NCI-H526 treated with DMSO at 0.1 percent for 48 hours (cell line): ENCODE data around the gene NDFIP1.
"Not testable (repeated sequence)": the region's sequence is repeated elsewhere in the genome, so short reads cannot be mapped to it uniquely, and the experiment has no call there.

Source experiments
- DNase-seq: peaks from one replicate; lab custom pipeline; 2025; lab: John Stamatoyannopoulos, UW

The NDFIP1 gene

DNA sequence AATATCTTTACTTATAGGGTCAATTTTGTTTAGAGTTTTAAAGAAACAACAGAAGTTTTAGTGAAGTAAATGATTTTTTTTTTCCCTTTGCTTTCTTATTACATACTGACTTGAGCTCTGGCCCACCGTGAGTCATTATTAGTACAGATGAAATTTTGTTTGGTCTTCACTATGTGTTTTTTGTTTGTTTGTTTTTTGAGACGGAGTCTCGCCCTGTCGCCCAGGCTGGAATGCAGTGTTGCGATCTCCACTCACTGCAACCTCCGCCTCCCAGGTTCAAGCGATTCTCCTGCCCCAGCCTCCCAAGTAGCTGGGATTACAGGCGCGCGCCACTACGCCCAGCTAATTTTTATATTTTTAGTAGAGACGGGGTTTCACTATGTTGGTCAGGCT is 45.9 kb downstream of the NDFIP1 start:
- not testable (repeated sequence) for DNase-seq

DNA sequence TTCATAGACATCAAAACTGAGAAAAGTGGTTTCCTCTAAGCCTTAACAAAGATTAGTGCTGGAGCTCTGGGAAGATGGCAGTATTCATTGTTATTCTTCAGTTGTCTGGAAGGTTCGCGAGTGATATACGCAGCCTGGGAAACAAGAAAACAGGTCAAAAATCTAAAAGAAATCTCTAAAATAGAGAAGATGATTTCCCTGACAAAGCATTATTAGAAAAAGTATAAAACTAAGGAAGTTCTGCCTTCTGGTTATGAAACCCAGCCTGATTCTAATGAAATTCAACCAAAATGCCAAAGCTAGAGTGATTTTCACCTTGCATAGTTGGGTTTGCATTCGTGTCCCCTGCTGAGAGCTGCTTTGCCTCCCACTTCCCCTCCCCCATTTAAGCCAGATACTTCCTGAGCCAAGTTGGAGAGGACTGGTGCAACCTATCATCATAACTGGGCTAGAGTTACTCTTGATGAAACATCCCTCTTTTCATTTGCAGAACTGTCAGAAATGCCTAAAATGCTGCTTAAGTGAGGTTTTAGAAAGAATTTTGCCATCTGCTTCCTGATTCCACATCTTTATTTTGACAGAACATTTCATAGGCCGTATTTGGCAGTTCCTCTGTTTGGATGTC is 48.4 kb downstream of the NDFIP1 start:
- DNase-seq, result no peak

DNA sequence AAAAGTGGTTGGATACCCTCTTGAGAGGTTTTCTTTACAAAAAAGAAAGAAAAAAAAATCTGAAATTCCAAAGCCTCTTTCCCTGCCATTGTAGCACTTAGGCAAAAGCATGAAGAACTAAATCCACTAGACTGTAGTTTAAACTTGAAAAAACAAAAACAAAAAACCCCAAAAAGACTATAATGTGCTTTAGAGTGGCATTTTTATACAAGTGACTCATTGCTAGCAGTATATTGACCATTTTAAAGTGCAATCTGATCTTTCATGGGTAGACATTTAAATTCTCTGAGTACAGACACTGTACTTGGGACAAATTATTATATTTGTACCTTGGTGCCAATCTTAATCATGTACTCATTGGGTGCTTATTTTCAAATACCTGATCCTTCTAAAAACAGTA is 50.8 kb downstream of the NDFIP1 start:
- no peak for DNase-seq

DNA sequence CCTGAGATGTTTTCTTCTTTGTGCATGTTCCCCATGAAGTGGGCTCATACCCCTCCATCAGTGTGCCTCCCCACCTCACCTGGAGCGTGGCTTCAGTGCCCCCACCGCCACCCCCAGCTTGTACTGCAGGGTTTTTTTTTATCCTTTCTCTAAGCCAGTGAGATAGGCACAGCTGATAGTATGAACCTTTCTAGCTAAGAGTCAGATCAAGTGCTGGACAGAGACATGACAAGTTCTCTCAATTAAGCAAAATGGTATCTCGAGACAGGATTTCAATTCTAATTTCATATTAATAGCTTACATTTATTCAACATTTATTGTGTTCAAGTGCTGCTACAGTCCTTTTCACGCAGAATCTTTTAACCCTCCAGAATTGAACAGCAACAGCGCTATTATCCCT is 55.7 kb downstream of the NDFIP1 start:
- DNase-seq, result no peak

DNA sequence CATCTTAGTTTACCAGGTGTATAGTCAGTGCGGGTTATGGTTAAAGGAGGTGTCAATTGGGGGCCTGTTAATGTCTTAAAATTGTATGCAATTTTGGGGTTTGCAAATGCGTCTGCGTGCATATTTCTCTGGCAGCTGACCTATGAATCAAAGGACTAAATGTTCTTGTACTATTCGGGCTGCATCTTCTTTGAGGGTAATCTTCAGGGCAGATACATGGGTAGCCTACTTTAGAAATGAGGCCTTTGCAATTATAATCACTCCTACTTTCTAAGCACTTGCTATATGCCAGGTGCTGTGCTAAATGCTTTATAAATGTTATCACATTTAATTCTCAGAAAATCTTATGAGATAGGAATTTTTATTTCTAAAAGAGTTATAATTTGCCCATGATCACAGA is 58.2 kb downstream of the NDFIP1 start:
- no peak for DNase-seq

DNA sequence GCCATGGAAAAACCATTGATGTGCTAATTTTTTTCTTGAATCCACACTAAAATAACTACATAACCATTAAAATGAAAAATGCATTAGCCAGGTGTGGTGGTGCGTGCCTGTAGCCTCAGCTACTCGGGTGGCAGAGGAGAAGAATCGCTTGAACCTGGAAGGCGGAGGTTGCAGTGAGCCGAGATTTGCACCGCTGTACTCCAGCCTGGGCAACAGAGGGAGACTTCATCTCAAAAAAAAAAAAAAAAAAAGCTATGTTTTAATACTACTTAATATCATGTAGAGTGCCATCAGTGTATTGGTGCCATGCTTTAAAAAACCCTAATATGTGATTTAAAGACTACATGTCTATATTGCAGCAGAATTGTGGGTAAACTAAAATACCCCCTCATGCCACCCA is 58.9 kb downstream of the NDFIP1 start:
- no peak for DNase-seq

DNA sequence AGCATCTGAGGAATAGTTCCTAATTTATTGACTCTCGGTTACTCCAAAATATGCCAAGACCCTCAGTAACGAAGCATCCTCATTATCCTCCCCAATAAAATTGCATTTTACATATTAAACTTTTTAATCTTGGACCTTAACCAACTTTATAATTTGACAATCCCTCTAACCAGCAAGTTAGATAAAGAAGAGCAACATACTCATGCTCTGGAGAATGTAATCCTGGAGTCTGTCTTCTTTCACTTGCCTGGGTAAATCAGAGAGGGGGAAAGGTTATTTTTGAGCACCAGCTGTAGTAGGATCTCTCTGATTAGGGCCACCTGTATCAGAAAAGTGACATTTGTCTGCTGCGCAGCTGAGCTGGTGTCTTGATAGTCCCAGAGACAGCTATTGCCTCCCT is 59.8 kb downstream of the NDFIP1 start:
- no peak for DNase-seq

DNA sequence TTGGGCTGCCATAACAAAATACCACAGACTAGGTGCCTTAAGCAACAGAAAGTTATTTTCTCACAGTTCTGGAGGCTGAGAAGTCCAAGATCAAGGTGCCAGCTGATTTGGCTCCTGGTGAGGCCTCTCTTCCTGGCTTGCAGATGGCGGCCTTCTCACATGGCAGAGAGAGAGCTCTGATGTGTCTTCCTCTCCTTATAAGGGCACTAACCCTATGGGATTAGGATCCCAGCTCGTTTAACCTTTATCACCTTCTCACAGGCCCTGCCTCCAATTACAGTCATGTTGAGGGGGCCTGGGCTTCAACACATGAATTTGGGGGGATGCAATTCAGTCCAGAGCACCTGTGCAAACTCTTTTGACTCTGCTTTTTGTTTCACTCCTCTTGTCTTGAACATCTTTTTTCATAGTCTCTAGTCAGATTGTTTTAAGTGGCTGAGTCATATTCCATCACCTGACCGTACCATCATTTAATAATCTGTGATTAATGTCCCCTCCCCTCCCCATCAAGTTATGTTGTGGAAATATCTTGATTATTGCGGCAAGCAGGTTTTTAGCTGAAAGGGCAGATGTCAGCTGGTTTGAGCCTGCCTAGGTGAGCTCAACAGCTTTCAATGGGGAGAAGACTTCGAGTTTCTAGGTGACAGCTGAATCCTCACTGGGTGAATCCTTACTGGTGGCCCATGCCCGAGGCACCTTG is 61.8 kb downstream of the NDFIP1 start:
- no peak for DNase-seq

DNA sequence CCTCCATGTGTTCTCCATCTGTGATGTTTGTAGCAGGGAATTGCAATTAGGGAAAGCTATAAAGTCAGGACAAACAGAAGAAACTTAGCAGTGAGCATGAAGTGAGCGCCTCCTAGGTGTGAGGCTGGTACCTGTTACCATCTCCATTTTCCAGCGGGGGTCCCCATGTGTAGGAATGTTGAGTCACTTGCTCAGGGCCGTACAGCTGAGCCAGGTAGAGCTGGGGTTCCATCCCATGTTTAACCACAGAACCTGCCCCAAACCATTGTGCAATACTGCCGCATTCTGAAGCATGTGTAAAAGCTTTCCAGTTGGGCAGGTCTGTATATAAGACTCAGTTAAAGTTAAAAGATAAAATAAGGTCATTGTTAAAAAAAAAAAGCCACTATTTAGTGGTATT is 62.7 kb downstream of the NDFIP1 start:
- no peak for DNase-seq

DNA sequence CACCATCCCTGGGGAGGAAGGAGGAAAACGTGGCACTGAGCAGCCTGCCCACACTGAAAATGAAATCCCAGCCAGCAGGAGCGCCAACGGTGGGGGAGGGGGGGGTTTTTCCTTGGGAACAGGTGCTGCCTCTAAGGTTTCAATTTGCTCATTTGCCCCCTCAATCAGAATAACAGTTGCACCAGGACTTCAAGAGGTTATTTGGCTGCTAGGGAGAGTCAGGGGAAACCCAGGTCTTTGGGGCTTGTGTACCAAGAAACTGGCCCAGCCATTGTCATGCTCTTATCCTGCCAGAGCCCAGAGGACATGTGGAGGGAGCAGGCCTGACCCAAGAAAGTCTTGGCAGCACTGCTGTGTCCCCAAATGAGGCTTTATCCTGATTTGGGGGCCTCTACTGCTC is 66.5 kb downstream of the NDFIP1 start:
- no peak for DNase-seq

DNA sequence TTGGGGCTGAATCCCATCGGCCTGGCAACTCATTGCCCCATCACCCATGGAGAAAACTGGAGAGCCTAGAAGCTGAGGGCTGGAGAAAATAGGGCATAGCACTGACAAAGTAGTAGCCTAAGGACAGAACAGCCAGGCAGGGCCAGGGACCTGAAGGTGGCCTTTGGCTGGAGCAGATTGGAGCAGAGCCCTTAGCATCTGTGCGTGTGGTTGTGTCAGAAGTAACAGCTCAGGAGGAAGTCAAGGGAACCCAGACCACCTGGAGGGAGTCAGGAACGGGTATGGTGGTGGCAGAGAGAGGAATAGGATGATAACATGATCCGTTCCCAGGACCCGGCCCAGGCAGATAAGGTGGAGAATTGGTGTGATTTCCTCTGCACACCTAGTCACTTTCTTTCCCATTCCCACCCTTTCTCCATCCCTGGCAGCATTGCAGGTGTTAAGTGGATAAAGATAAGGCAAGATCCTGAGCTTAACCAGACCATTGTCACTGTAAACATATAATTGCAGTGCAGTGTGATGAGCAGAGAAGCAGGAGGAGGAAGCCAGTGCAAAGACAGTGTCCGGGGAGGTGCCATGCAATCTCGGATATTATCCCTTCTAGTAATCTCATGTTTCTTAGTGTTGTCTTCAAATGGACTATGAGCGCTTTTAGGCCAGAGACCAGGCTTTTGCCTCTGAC is 67.0 kb downstream of the NDFIP1 start:
- no peak for DNase-seq

DNA sequence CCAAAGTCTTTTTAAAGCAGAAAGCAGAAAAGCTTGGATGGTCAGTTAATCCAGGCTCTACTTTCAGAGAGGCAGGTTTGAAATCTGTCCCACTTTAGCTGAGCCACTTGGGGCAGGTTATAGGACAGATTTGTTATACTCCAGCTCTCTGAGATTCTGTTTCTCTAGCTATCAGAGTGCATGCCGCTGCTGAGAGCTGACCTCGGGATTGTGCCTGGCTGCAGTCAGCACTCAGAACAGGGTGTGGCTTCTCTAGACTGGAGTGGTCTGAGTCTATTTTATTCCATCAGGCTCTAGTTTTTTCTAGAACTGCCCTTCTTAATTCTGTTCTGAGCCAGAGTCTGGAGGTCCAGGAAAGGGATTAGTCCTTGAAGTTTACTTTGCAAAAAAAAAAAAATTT is 67.7 kb downstream of the NDFIP1 start:
- no peak for DNase-seq

DNA sequence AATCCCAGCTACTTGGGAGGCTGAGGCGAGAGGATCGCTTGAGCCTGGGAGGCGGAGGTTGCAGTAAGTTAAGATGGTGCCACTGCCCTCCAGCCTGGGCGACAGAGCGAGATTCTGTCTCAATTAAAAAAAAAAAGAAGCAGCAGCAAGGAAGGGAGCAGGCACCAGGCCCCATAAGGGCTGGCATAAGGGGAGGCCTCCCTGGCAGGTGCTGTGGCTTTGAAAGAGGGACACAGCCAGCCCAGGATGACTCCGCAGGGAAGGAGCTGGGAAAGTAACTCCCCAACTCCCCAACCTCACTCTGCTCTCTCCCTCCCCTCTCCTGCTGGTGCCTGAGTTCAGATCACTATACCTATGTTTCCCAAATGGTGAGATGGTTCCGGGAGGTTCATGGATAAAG is 70.1 kb downstream of the NDFIP1 start:
- no peak for DNase-seq

DNA sequence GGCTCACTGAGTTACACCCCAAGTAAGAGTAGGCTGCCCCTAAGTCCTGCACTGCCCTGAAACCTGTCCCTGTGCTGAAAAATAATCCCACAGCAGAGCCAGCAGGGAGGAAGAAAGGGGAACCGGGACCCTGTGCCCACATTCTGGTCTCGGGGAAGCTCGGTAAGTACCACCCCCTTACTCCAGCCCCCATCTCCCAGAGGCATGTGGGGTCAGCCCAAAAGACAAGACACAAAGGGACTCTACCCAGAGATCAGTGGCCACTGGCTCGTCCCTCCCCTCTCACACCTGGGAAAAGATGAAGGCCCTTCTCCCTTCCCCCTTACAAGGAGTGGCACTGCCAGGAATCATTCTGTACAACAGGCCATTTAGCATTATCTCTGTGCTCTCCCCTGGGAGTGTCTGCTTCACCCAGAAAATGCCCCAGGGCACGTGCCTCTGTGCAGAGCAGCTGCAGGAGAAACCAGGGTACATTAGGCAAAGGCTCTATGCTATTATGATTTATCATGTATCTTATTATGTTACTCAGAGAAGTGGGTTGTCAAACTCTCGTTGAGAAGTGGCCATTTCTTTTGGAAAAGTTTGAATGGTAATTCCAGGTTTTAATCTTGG is 71.3 kb downstream of the NDFIP1 start:
- DNase-seq, result peak; percentile 60

DNA sequence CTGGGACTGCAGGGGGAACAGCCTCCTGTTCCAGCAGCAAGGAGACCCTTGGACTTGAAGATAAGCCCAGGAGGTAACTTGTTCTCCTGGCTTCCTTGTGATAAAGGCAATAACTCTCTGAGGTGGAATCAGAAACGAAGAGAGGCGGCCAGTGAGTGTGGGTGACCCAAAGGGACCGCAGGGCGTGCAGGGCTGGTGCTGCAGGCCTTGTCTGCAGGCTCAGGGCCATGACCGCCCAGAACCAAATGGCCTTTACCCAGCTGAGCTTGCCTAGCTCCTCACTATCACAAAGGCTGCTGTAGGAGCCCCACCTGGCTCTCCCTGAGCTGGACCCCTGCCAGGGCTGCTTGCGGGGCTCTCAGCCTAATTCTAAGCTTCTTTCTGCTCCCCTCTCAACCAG is 72.5 kb downstream of the NDFIP1 start:
- DNase-seq, result no peak

DNA sequence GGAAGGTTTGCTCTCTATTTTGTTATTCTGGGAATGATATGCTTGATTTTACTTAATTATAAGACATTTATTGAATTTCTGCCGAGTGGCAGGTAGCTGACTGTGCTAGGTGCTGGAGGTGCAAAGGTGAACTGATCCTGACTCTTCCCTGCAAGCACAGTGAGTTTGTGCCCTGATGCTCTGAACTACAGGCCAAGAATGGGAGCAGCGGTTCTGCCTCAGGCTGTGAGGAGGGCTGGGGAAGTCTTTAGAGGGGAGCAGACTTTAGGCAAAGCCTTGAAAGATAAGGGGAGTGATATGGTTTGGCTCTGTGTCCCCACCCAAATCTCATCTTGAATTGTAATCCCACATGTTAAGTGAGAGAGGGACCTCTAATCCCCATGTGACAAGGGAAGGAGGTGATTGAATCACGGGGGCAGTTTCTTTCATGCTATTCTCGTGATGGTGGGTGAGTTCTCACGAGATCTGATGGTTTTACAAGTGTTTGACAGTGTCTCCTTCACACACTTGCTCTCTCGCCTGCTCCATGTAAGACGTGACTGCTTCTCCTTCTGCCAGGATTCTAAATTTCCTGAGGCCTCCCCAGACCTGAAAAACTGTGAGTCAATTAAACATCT is 73.1 kb downstream of the NDFIP1 start:
- DNase-seq, result no peak

DNA sequence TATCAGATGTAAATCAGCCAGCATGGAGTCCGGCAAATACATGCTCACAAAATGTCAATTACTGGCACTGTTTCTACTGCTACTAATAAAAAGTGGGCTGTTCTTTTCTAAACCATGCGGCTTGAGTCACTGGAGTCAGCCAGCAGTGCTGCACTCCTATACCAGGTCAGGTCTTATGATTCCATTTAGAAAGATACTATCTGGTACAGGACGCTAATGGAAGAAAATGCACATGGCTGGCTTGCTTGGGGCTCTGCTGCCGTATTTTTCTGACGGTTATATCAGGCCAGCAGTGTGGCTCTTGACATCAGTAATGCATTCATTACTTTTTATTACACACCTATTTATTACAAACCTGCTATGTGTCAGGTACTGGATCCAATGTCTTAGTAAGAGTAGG is 74.3 kb downstream of the NDFIP1 start:
- no peak for DNase-seq

DNA sequence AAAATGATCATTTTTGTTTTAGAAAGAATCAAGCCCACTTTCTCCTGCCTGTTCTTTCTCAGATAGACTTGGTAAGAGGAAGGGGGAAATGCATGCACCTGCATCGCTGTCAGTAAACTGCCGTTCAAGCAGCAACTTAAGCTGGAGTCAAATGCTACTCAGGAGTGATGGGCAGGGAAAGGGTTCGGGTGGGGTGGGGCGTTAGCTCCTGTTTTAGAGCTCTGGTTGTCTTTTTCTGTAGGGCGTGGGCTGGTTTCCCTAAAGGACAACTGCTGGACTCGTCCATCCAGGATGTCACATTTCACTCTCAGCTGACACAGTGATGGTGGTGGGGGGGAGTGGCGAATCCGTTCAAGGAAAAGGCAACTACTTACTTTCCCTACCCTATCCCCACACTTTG is 75.0 kb downstream of the NDFIP1 start:
- no peak for DNase-seq

DNA sequence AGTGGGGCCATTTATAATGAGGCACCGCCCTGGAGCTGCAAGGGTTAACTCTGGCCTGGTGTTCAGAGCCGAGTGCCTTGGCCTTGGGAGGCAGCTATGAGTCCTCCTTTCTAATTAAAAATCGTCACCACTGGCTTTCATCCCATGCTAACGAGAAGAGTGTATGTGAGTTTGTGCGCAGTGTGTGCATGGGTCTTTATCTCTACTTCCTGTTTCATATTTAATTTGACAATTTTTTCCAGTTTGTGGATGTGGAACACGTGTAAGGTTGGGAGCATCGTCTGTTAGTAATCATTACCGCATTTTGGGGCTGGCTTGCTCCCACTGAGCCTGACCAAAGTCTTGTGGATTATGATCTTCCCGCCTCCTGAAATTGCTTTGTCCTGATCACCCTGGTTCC is 76.4 kb downstream of the NDFIP1 start:
- no peak for DNase-seq

DNA sequence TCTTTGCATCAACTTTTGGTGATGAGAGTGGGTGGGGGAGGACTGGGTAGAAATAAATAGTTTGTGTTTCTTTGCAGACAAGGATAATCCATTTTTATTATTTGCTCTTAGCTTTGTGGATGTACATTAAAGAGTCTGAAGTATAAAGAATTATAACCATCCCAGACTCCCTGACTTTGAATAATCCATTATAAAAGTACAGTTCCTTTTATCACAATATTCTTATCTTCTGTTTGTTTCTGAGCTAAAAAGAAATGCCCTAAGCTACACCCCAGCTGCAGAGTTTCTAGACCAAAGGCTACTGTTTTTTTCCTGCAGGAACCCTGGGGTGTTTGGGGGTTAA is 77.9 kb downstream of the NDFIP1 start:
- DNase-seq, result no peak

DNA sequence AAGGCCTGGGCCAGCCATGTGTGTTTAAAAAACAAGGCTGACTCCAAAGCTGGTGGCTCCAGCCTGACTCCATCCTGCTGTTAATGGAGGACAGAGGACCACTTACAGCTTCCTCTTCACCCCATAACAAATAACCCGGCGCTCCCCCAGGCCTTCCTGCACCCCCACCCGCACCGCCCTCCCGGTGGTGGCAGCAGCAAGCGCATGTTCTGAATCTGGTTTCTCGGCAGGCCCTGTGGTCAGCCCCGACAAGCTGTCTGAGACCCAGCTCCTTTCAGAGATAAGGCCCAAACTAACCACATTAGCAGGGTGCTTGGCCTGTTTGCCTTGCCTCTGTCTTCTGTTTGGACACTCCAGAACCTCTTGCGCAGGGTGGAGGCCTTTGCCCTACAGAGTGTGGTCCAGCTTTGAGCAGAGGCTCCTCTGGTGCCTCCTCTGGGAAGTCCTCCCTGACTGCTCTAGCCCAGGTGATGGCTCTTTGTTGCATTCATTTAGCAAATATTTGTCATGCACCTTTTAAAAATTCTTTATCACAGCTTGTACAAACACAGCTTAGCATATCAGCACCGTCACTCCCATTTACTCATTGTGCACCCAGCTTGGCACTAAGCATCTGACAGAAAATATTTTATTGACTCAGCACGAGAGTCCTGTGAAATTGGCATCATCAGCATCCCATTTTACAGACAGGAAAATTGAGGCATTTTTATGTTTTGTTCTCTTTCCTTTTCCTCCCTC is 78.4 kb downstream of the NDFIP1 start:
- no peak for DNase-seq

DNA sequence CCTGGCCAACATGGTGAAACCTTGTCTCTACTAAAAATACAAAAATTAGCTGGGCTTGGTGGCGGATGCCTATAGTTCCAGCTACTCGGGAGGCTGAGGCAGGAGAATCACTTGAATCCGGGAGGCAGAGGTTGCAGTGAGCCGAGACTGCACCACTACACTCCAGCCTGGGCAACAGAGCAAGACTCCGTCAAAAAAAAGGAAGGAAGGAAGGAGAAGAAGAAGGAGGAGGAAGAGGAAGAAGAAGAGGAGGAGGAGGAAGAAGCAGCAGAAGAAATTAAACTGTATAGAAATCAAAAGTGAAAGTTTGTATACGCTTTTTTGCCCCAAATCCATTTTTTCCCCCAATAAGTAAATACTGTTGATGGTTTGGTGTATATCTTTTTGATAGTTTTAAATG is 80.1 kb downstream of the NDFIP1 start:
- not testable (repeated sequence) for DNase-seq
